RWPE1 (cell line): ENCODE results near the gene GRM8.

Experiments
- CTCF ChIA-PET: fragments of 350-600 bp; sonication (Branson Sonifier 250); formaldehyde crosslinking; extraction: SDS; loops from one replicate; lab custom pipeline; 2021; lab: Yijun Ruan, JAX
- POLR2A ChIA-PET: fragments of 400-600 bp; formaldehyde crosslinking; extraction: SDS; loops from one replicate; lab custom pipeline; 2020; ENCODE audit warnings: antibody characterized with exemption; ENCODE audit not compliant: low non-redundant PET; lab: Yijun Ruan, JAX
- DNase-seq: peaks from one replicate; pipeline ENCODE4 v3.0.0; 2012; ENCODE audit warnings: low spot score
- H3K27ac ChIP-seq: fragments of 450-650 bp; 2 replicates; pipeline ENCODE4 v1.5.1; 2017
- CTCF ChIP-seq: fragments of 450-650 bp; conservative IDR thresholded peaks from 2 replicates; pipeline ENCODE4 v1.5.1; 2017; ENCODE audit warnings: low read depth, mild to moderate bottlenecking

GRM8 gene

DNA sequence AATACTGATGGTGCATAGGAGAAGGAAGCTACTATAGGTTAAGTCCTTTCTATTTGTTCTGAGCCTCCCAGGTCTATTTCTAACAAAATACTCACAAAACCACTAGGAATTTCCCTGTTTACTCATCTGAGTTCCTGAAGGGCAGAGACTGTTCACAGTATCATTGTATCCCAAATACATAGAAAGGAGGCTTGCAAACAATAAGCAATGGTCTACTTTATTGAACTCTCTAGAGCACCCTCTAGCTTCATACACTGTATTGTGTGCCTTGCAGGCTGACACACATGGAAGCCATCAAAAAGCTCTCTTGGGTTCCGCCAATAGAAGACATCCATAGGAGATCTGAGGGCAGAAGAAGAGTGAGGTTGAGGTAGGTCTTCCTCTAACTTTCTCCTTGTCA, 826.1 kb downstream of the GRM8 start:
- POLR2A ChIA-PET, result no interaction called here
- CTCF ChIA-PET, result interaction anchor here (0.6 kb wide), 2 partner anchors 18 to 714 kb away, joined by 3 read pairs; no protein-coding TSS in a partner anchor
- DNase-seq, result no peak
- no peak for TF ChIP-seq CTCF
- H3K27ac ChIP-seq, result no peak overlapping the region

- ChIA-PET POLR2A (no interaction called here), CTCF (interaction anchor here (0.6 kb wide), 1 partner anchor 85 kb away, joined by 3 read pairs; no protein-coding TSS in a partner anchor)
- no peak for DNase-seq
- no peak for TF ChIP-seq CTCF
- H3K27ac ChIP-seq, result no peak overlapping the region
Measured at GRCh38 chr7:126424985-126425384, 827.8 kb downstream of the GRM8 start.

DNA sequence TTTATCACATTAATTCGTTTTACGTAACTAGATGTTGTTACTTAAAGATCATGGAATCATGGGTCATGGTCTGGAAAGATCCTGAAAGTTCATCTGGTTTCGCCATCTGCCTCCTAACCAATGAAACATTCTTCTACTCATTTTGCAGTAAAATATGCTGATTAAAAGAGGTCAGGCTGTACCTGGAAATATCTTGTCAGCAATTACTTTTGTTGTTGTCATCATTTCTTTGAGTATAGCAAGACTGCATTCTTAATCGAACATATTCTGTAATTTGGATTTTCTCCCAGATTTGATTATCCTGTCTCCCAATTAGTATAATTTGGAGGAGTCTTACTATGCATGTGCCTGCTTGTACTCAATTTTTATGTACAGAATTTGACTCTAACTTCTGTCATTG, 833.7 kb downstream of the GRM8 start:
- ChIA-PET CTCF (no interaction called here), POLR2A (no interaction called here)
- no peak overlapping the region for H3K27ac ChIP-seq
- TF ChIP-seq CTCF, result no peak
- no peak for DNase-seq

DNA sequence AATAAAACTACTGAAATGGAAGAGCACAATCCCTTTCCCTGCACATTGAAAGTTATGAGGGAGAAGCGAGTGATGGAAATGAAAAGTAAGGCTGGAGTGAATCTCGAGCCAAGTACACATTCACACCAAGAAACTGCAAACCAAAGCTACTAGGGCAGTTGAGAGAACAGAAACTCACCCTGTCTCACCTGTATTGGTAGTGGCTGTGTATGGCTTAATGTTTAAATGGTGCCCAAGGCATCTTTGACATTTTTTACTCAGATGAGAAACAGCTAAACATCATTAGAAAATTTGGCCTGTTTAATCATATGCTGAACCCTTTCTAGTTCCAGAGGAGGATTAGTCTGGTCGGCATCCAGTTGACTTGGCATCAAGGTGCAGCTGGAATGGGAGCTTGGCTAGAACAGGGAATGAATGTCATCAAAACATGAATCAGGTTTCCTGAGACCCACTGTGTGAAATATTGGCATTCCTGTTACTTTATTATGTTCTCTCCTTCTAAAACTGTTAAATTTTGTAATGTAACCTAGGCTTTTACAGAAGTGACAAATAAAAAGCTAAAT, 840.8 kb downstream of the GRM8 start:
- no peak overlapping the region for H3K27ac ChIP-seq
- no peak for DNase-seq
- ChIA-PET POLR2A (no interaction called here), CTCF (interaction anchor here (0.7 kb wide), 1 partner anchor 30 kb away, joined by 4 read pairs; no protein-coding TSS in a partner anchor)
- TF ChIP-seq CTCF, result no peak

DNA sequence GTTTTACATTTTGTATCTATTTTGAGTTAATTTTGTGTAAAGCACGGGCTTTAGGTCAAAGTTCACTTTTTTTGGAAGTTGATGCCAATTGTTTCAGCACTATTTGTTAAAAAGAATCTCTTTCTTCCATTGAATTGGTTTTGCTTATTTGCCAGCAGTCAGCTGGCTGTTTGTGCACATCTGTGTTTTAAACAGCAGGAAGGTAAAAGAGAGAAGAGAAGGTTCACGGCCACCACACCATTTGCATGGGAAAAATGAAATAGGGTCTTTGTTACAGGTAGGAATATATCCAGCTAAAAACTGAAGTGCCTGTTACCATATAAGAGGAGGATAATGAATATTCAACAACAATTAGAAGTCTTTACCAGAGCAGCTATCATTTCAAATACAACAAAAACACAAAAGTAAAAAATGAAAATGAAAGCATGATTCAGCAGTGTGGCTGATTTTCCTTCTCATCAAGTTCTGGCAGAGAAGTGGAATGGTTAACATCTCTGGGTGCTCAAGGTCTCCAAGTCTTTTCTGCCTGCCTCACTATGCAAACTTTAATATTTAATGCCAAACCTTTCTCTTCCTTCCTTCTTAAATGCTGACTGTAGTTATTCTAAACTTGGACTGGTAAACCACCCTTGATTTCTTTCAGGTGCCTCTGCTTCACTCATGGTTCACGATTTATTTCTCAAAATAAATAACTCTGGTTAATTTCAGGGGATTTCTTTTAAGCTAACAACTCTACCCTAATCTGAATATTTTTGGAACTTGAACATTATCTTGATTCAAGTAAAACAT, 841.5 kb downstream of the GRM8 start:
- no peak for TF ChIP-seq CTCF
- no peak overlapping the region for H3K27ac ChIP-seq
- POLR2A ChIA-PET, result no interaction called here
- no peak for DNase-seq
- CTCF ChIA-PET, result no interaction called here

DNA sequence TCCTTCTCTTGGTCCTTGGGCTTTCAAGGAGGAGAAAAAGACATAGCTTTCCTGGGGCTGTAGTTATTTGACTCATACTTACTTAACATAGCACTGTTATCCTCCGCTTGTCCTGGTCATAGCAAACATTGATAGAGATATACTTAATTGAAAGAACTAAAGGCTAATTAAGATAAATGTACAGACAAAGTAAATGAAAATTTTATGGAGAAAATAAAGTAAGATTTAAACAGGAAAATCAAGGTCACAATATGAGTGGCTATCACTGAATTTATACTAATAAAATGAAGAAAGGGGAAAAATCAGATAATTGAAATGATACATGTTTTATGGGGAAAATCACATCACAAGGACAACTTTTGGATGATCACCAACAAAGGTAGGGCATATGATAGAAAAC, 849.7 kb downstream of the GRM8 start:
- no peak overlapping the region for H3K27ac ChIP-seq
- no peak for TF ChIP-seq CTCF
- POLR2A ChIA-PET, result no interaction called here
- DNase-seq, result no peak
- CTCF ChIA-PET, result no interaction called here
